Right lobe of liver (tissue), 6 donors: ENCODE results near the gene CASP12. TPM values are rescaled to one million over a fixed set of nuclear protein-coding genes. Genes with fewer than 3 reads are reported as not detected.

ENCODE experiments used
- ATAC-seq, 4 donors: fragments of 200-7000 bp; cut with Tn5 transposase; one replicate each; pipeline ENCODE4 v1.9.1; 2020; ENCODE audit warnings: mild to moderate bottlenecking in 4 of 4, moderate library complexity in 4 of 4
- DNase-seq, 3 donors: peaks; one replicate each; pipeline ENCODE4 v3.0.0-alpha.2; 2020
- H3K27ac ChIP-seq, 3 donors: fragments of 200-600 bp; one replicate each; pipeline ENCODE4 v1.8.0; 2022
- H3K27me3 ChIP-seq, 2 donors: fragments of 200-600 bp; one replicate each; pipeline ENCODE4 v1.8.0; 2022
- H3K36me3 ChIP-seq, 4 donors: fragments of 200-600 bp; sonication (generic) in 1 of 4; one replicate each; pipeline versions ENCODE4 v1.5.1 to v1.8.0; 2017 to 2022; ENCODE audit warnings: control low read depth in 1 of 4
- H3K4me1 ChIP-seq, 4 donors: fragments of 200-600 bp; sonication (generic) in 1 of 4; one replicate each; pipeline versions ENCODE4 v1.5.1 to v1.8.0; 2017 to 2022; ENCODE audit warnings: control low read depth in 1 of 4
- H3K4me3 ChIP-seq, 3 donors: fragments of 200-600 bp; one replicate each; pipeline ENCODE4 v1.8.0; 2022
- H3K9me3 ChIP-seq, 4 donors: fragments of 200-600 bp; sonication (generic) in 1 of 4; one replicate each; pipeline versions ENCODE4 v1.5.1 to v1.8.0; 2017 to 2022; ENCODE audit warnings: control low read depth in 1 of 4
- POLR2A ChIP-seq: fragments of 450-650 bp; IDR thresholded peaks from one replicate; pipeline ENCODE4 v1.6.1; 2017; ENCODE audit warnings: antibody characterized with exemption, mild to moderate bottlenecking
- WGBS: methylation state at CpG from one replicate; pipeline ENCODE4 v1.1.6; 2018; ENCODE audit warnings: low coverage, low lambda C conversion rate; ENCODE audit not compliant: insufficient coverage; ENCODE audit errors: missing lambda C conversion rate; 5-methylcytosine and 5-hydroxymethylcytosine counted together
- intact Hi-C, 2 donors: fragments of 100-400 bp; cut with DNase I; formaldehyde crosslinking; loops; one replicate each; pipeline versions ENCODE4 v1.11.2 to v1.14.1; 2022
- total RNA-seq, 6 experiments: library from RNA; depleted of rRNA in 2 of 6; stranded (reverse); fragments of >200 nt in 2 of 6; fragmentation: NEBNext Ultra II Directional in 3 of 6; extraction: Animal tissue kit (Norgen Biotek cat#: 25700) in 3 of 6; gene quantifications; one replicate each; pipeline versions ENCODE4 v1.1.0 to v1.2.4, GENCODE V29; 2016 to 2023
- TF ChIP-seq, protein P1 (sequence below), 4 donors: fragments of 200-600 bp in 3 of 4; fragments of 450-650 bp in 1 of 4; IDR thresholded peaks; one replicate each; pipeline versions ENCODE4 v1.5.1 to v1.8.0; 2016 to 2022; ENCODE audit warnings: antibody characterized with exemption in 4 of 4, mild to moderate bottlenecking in 2 of 4
- donor health status: DM: no; HTN: yes; CAD: no.
- donor health status: DM: no; HTN: no; CAD: no.
- donor health status: DM: no; HTN: no; CAD: no.
- donor health status: DM: no; HTN: yes; CAD: no.
- donor health status: DM: no; HTN: yes; CAD: no.

Gene CASP12
- total RNA-seq, 6 experiments from 2014 or later: not detected

DNA sequence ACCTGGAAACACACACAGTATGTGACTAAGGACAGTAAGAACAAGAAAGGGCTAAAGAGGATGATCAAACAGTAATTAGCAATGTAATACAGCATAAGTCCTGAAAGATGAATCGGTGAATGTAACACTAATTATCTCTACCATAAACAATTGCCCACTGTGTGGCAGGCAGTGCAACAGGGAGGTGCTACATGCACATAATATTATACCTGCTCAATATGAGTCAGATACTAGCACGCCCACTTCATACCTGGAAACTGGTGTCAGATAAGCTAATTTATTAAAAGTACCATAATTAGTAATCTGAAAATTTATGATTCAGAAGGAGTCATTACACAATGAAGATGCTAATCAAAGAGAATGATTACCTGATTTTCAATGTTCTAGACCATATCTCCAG is 14.9 kb downstream of the CASP12 start:
- WGBS: 86% methylated on average over 2 of the region's 2 CpGs
- H3K4me3 ChIP-seq: no peak overlapping the region
- H3K36me3 ChIP-seq: no peaks in the 10 kb centered on the region
- H3K27ac ChIP-seq: no peak overlapping the region
- H3K4me1 ChIP-seq: no peaks in the 10 kb centered on the region
- TF ChIP-seq, protein P1, sequence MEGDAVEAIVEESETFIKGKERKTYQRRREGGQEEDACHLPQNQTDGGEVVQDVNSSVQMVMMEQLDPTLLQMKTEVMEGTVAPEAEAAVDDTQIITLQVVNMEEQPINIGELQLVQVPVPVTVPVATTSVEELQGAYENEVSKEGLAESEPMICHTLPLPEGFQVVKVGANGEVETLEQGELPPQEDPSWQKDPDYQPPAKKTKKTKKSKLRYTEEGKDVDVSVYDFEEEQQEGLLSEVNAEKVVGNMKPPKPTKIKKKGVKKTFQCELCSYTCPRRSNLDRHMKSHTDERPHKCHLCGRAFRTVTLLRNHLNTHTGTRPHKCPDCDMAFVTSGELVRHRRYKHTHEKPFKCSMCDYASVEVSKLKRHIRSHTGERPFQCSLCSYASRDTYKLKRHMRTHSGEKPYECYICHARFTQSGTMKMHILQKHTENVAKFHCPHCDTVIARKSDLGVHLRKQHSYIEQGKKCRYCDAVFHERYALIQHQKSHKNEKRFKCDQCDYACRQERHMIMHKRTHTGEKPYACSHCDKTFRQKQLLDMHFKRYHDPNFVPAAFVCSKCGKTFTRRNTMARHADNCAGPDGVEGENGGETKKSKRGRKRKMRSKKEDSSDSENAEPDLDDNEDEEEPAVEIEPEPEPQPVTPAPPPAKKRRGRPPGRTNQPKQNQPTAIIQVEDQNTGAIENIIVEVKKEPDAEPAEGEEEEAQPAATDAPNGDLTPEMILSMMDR (IDR thresholded peaks at IDR 0.05): no peak
- intact Hi-C loops: no loop called here
- ATAC-seq: no peak
- no peaks in the 10 kb centered on the region for H3K27me3 ChIP-seq
- no peaks in the 10 kb centered on the region for H3K9me3 ChIP-seq
- no peak for DNase-seq

- Histone ChIP-seq H3K36me3 (no peaks in the 10 kb centered on the region), H3K4me1 (no peaks in the 10 kb centered on the region), H3K4me3 (no peak overlapping the region), H3K27ac (no peak overlapping the region), H3K27me3 (no peaks in the 10 kb centered on the region), H3K9me3 (no peaks in the 10 kb centered on the region)
- ATAC-seq (no peak), DNase-seq (no peak)
- TF ChIP-seq, protein P1 (IDR thresholded peaks at IDR 0.05): no peak
- TF ChIP-seq POLR2A: no peak
- intact Hi-C loops: no loop called here
- 66% methylated on average over 3 of the region's 3 CpGs for WGBS
Observed at GRCh38 chr11:104881117-104881794, 17.0 kb downstream of the CASP12 start.

DNA sequence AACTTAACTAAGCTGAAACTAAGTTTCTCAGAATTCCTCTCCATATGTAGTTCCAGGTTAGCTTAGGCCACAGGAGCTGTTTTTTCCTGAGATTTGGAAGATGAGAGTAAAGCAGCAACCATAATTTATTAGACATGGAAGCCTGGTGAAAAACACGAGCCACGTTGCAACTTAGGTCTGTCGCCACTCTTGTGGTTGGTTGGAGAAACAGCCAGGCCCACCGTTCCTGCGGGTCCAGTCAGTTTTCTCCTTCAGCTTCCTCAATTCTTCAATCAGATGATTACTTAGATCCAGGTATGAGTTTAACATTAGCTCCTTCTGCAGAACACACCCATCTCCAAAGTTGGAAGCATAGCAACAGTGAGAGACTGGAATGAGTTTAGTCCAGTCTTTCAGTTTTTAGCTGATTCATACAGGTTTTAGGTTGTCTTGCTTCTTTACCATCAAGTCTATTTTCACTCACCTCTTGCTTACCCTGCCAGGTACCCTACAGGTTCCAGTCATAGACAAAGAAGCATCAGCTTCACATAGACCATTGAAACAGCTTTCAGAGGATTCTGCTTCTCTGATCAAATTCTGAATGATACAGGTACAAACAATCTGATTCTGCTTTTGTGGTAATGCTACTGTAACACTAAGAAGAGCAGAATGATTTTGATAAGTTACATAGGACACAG is 18.6 kb downstream of the CASP12 start:
- Histone ChIP-seq H3K9me3 (no peaks in the 10 kb centered on the region), H3K27me3 (no peaks in the 10 kb centered on the region), H3K27ac (no peak overlapping the region), H3K36me3 (no peaks in the 10 kb centered on the region), H3K4me1 (no peaks in the 10 kb centered on the region), H3K4me3 (no peak overlapping the region)
- TF ChIP-seq POLR2A: no peak
- TF ChIP-seq, protein P1 (IDR thresholded peaks at IDR 0.05): no peak
- no peak for DNase-seq
- WGBS: 68% methylated on average over 5 of the region's 5 CpGs
- ATAC-seq: no peak
- intact Hi-C loops: no loop called here

GRCh38 chr11:104876861-104877431 is 21.3 kb downstream of the CASP12 start:
- ATAC-seq: peak in 3 of 4 donors; percentile 34 to 64 (median 44)
- Histone ChIP-seq H3K27ac (no peak overlapping the region), H3K9me3 (no peaks in the 10 kb centered on the region), H3K36me3 (no peaks in the 10 kb centered on the region), H3K4me1 (no peaks in the 10 kb centered on the region), H3K4me3 (no peak overlapping the region), H3K27me3 (no peaks in the 10 kb centered on the region)
- WGBS: 28% methylated on average over 4 of the region's 5 CpGs
- intact Hi-C loops: no loop called here
- DNase-seq: no peak
- TF ChIP-seq POLR2A: no peak
- TF ChIP-seq, protein P1 (IDR thresholded peaks at IDR 0.05): no peak
